ENCODE measurements around the gene NPL. TPM values are rescaled to one million over a fixed set of nuclear protein-coding genes. Genes with fewer than 3 reads are reported as not detected.

Gene NPL
- total and polyA plus RNA-seq, 2 donors (not counting 3 experiments of a cell fraction or from before 2014, with no cell fraction given): 0.14 to 0.75 TPM

- Histone ChIP-seq H3K9me1 (replicated peaks; ENCODE audit: control insufficient read depth, extremely low read depth, insufficient read depth, low read length) (no peaks in the 10 kb centered on the region), H3K27me3 (ENCODE audit: control insufficient read depth in 2 of 2, insufficient read depth in 2 of 2, low read length in 2 of 2) (peaks cover 13 to 21% of the 10 kb centered on the region in 2 experiments), H3K79me2 (ENCODE audit: control insufficient read depth, insufficient read depth, low read length) (no peaks in the 10 kb centered on the region), H3K4me3 (replicated peaks in 1 of 3; ENCODE audit: insufficient read depth in 1 of 3, low read depth in 1 of 3, low read length in 3 of 3) (no peak overlapping the region), H3K9ac (replicated peaks; ENCODE audit: extremely low read depth, insufficient read depth, low read length) (no peak overlapping the region), H4K20me1 (replicated peaks; ENCODE audit: control insufficient read depth, extremely low read depth, insufficient read depth, low read length) (no peaks in the 10 kb centered on the region), H3K4me1 (ENCODE audit: control insufficient read depth, extremely low read depth, insufficient read depth, low read length) (no peaks in the 10 kb centered on the region), H3K4me2 (ENCODE audit: insufficient read depth, low read length) (no peak overlapping the region), H3K9me3 (replicated peaks; ENCODE audit: control insufficient read depth, insufficient read depth, low read length) (no peaks in the 10 kb centered on the region), H3K27ac (ENCODE audit: insufficient read depth, low read depth, low read length) (no peak overlapping the region), H3K36me3 (ENCODE audit: control insufficient read depth in 2 of 2, extremely low read depth in 1 of 2, insufficient read depth in 2 of 2, low read length in 2 of 2) (no peaks in the 10 kb centered on the region), H2AFZ (ENCODE audit: low read depth, low read length) (no peak overlapping the region)
- dilution Hi-C loops (cut with MboI; ENCODE audit: extremely low pct_ligation_motif_present, low sequenced_read_pairs): no loop called here
- TF ChIP-seq MAX (IDR thresholded peaks at IDR 0.05; ENCODE audit: insufficient read depth, insufficient read length): no peak
- no peak for TF ChIP-seq JUN (IDR thresholded peaks at IDR 0.05; ENCODE audit: borderline replicate concordance, insufficient read depth, insufficient read length, low read depth)
- no peak for TF ChIP-seq MYC (IDR thresholded peaks at IDR 0.05; ENCODE audit: low read depth, low read length)
- TF ChIP-seq FOS (IDR thresholded peaks at IDR 0.05; ENCODE audit: borderline replicate concordance, insufficient read depth, low read length): no peak
- no peak for TF ChIP-seq EZH2 (IDR thresholded peaks at IDR 0.05; ENCODE audit: borderline replicate concordance, low read depth, low read length, severe bottlenecking)
- TF ChIP-seq, protein P1, sequence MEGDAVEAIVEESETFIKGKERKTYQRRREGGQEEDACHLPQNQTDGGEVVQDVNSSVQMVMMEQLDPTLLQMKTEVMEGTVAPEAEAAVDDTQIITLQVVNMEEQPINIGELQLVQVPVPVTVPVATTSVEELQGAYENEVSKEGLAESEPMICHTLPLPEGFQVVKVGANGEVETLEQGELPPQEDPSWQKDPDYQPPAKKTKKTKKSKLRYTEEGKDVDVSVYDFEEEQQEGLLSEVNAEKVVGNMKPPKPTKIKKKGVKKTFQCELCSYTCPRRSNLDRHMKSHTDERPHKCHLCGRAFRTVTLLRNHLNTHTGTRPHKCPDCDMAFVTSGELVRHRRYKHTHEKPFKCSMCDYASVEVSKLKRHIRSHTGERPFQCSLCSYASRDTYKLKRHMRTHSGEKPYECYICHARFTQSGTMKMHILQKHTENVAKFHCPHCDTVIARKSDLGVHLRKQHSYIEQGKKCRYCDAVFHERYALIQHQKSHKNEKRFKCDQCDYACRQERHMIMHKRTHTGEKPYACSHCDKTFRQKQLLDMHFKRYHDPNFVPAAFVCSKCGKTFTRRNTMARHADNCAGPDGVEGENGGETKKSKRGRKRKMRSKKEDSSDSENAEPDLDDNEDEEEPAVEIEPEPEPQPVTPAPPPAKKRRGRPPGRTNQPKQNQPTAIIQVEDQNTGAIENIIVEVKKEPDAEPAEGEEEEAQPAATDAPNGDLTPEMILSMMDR (IDR thresholded peaks at IDR 0.05; ENCODE audit: extremely low read depth in 1 of 2, insufficient read depth in 1 of 2, low read depth in 1 of 2, low read length in 2 of 2): no peak
- TF ChIP-seq GATA2 (IDR thresholded peaks at IDR 0.05; ENCODE audit: insufficient read depth, insufficient read length, low read depth, low read length): no peak
- no peak for TF ChIP-seq POLR2AphosphoS5 (IDR thresholded peaks at IDR 0.05; ENCODE audit: insufficient read depth, low read depth, low read length)
- no peak for TF ChIP-seq POLR2A (IDR thresholded peaks at IDR 0.05; ENCODE audit: low read depth, low read length)
- intact Hi-C loops (cut with micrococcal nuclease): loop anchor here (5.0 kb wide), 1 partner anchor 166 kb away; no protein-coding TSS in a partner anchor
- no TSS peak for BruUV-seq (replicated peaks)
- ChIA-PET POLR2A (no interaction called here), CTCF (interaction anchor here (0.7 to 11.1 kb wide), 8 partner anchors 10 to 701 kb away, joined by 3 to 891 read pairs (median 6); partner anchors contain the start of genes RGS16 and RNASEL)
- no peak for FAIRE-seq
- DNase-seq (ENCODE audit: low read depth, low spot score): no peak
Observed at GRCh38 chr1:182783068-182783467, 6.5 kb upstream of the NPL start.
